Kidney (tissue), 14 donors: Measurements from ENCODE around the gene DYNC1H1. TPM values are rescaled to one million over a fixed set of nuclear protein-coding genes. Genes with fewer than 3 reads are reported as not detected.

Source experiments
- DNase-seq, 5 donors: peaks; one replicate each; pipeline ENCODE4 v3.0.0-alpha.2; 2013 to 2020
- FAIRE-seq: peaks from 2 replicates; lab custom pipeline; 2012; peaks lifted over from hg19 to GRCh38; lab: Jason Lieb, UNC
- H3K27ac ChIP-seq, 2 donors: one replicate each; pipeline ENCODE4 v1.7.0; 2013; ENCODE audit warnings: low read depth in 2 of 2, low read length in 2 of 2, inconsistent platforms in 1 of 2
- H3K27me3 ChIP-seq: one replicate; pipeline ENCODE4 v1.7.1; 2013; ENCODE audit warnings: low read length, inconsistent platforms; ENCODE audit not compliant: control insufficient read depth, insufficient read depth
- H3K36me3 ChIP-seq, 3 donors: one replicate each; pipeline versions ENCODE4 v1.7.0 to v1.7.1; 2013; ENCODE audit warnings: low read length in 3 of 3, control low read depth in 1 of 3, inconsistent platforms in 1 of 3; ENCODE audit not compliant: insufficient read depth in 3 of 3, control insufficient read depth in 2 of 3
- H3K4me1 ChIP-seq, 3 donors: one replicate each; pipeline versions ENCODE4 v1.7.0 to v1.7.1; 2013; ENCODE audit warnings: low read length in 3 of 3, inconsistent platforms in 1 of 3, low read depth in 1 of 3; ENCODE audit not compliant: control insufficient read depth in 2 of 3, insufficient read depth in 2 of 3
- H3K4me3 ChIP-seq, 3 donors: one replicate each; pipeline versions ENCODE4 v1.7.0 to v1.8.1; 2013; ENCODE audit warnings: low read length in 3 of 3, control low read depth in 1 of 3, inconsistent platforms in 1 of 3
- H3K9ac ChIP-seq, 3 donors: one replicate each; pipeline versions ENCODE4 v1.7.0 to v1.7.1; 2013; ENCODE audit warnings: low read length in 3 of 3, control low read depth in 1 of 3, inconsistent platforms in 1 of 3
- H3K9me3 ChIP-seq, 3 donors: one replicate each; pipeline versions ENCODE4 v1.7.0 to v1.7.1; 2013; ENCODE audit warnings: low read length in 3 of 3, control low read depth in 1 of 3, inconsistent platforms in 1 of 3; ENCODE audit not compliant: control insufficient read depth in 2 of 3, insufficient read depth in 1 of 3
- intact Hi-C: fragments of 100-400 bp; cut with DNase I; formaldehyde crosslinking; loops from one replicate; pipeline ENCODE4 v1.11.1; 2022
- polyA plus RNA-seq: library from polyadenylated mRNA; stranded (reverse); fragments of 350-450 nt; fragmentation: Illumina TruSeq; extraction: RNeasy Lipid Tissue Mini Kit (QIAGEN cat#74804); gene quantifications from one replicate; pipeline ENCODE4 v1.2.3, GENCODE V29; 2014; ENCODE audit warnings: low read depth, low replicate concordance; ENCODE audit not compliant: insufficient read depth
- total RNA-seq: library from RNA; stranded (reverse); fragmentation: NEBNext Ultra II Directional; extraction: Animal tissue kit (Norgen Biotek cat#: 25700); gene quantifications from one replicate; pipeline ENCODE4 v1.2.1, GENCODE V29; 2021
- TF ChIP-seq, protein P1 (sequence below): IDR thresholded peaks from 3 replicates; pipeline ENCODE4 v1.5.1; 2012; ENCODE audit warnings: mild to moderate bottlenecking, moderate library complexity, borderline replicate concordance; ENCODE audit not compliant: insufficient read depth; ENCODE audit errors: extremely low read depth
- donor health status: control.
- donor health status: control.
- donor health status: control.
- donor health status: control.
- donor health status: control.
- donor health status: DM: yes; HTN: yes; CAD: no.
- donor health status: Normal renal cell carcinoma (clear cell type).

Gene DYNC1H1
- total and polyA plus RNA-seq, 2 donors from 2014 or later = 132 to 390 TPM

DNA sequence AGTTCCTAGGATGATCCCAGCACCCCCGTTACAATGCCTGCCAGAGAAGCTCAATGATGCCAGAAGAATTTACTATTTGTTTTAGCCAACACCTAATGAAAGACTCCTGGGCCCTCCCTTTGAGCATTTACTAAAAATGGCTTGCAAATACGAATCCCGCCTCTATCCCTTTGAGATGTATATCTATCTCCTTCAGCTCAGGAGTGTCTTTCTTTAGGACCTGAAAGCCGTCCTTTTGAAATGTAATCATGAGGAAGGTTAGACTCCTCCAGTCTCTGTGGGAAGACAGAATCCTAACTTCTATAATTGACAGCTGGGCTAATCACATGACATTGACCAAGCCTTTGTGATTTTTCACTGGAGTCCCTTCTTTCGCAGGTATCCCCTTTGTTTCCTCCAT, 19.2 kb upstream of the DYNC1H1 start:
- no peak for FAIRE-seq
- TF ChIP-seq, protein P1, sequence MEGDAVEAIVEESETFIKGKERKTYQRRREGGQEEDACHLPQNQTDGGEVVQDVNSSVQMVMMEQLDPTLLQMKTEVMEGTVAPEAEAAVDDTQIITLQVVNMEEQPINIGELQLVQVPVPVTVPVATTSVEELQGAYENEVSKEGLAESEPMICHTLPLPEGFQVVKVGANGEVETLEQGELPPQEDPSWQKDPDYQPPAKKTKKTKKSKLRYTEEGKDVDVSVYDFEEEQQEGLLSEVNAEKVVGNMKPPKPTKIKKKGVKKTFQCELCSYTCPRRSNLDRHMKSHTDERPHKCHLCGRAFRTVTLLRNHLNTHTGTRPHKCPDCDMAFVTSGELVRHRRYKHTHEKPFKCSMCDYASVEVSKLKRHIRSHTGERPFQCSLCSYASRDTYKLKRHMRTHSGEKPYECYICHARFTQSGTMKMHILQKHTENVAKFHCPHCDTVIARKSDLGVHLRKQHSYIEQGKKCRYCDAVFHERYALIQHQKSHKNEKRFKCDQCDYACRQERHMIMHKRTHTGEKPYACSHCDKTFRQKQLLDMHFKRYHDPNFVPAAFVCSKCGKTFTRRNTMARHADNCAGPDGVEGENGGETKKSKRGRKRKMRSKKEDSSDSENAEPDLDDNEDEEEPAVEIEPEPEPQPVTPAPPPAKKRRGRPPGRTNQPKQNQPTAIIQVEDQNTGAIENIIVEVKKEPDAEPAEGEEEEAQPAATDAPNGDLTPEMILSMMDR = no peak

DNA sequence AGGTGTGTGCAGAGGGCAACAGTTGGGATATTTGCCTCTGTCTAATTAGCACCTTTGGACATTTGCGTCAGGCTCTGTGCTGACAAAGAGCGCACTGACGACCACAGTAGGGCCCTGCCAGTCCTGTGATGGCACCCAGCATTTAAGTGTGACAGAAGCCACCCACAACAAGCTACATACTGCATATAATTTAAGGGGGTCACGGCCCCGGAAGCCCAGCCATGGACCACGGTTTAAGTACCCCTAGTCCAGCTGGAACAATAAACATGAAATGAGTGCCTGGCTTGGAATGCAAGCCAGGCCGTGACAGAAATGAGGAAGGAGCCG, 16.8 kb upstream of the DYNC1H1 start:
- TF ChIP-seq, protein P1 = no peak
- Histone ChIP-seq H3K4me3 (peak overlapping the region; percentile 84 to 100 (median 97)), H3K4me1 (peaks cover 0 to 11% (median 0%) of the 10 kb centered on the region in 3 donors), H3K9me3 (no peaks in the 10 kb centered on the region), H3K27ac (peak overlapping the region; percentile 99), H3K36me3 (no peaks in the 10 kb centered on the region), H3K27me3 (no peaks in the 10 kb centered on the region), H3K9ac (peak overlapping the region; percentile 87 to 100 (median 91))
- DNase-seq = no peak
- intact Hi-C loops = no loop called here
- no peak for FAIRE-seq

More for the DNA sequence above, 19.2 kb upstream of the DYNC1H1 start:
- no peak overlapping the region for H3K27ac ChIP-seq
- no peak overlapping the region for H3K4me3 ChIP-seq
- H3K4me1 ChIP-seq = peaks cover 0 to 11% (median 0%) of the 10 kb centered on the region in 3 donors
- H3K9ac ChIP-seq = no peak overlapping the region
- H3K9me3 ChIP-seq = no peaks in the 10 kb centered on the region
- intact Hi-C loops = no loop called here
- H3K27me3 ChIP-seq = no peaks in the 10 kb centered on the region
- H3K36me3 ChIP-seq = no peaks in the 10 kb centered on the region
- DNase-seq = no peak

DNA sequence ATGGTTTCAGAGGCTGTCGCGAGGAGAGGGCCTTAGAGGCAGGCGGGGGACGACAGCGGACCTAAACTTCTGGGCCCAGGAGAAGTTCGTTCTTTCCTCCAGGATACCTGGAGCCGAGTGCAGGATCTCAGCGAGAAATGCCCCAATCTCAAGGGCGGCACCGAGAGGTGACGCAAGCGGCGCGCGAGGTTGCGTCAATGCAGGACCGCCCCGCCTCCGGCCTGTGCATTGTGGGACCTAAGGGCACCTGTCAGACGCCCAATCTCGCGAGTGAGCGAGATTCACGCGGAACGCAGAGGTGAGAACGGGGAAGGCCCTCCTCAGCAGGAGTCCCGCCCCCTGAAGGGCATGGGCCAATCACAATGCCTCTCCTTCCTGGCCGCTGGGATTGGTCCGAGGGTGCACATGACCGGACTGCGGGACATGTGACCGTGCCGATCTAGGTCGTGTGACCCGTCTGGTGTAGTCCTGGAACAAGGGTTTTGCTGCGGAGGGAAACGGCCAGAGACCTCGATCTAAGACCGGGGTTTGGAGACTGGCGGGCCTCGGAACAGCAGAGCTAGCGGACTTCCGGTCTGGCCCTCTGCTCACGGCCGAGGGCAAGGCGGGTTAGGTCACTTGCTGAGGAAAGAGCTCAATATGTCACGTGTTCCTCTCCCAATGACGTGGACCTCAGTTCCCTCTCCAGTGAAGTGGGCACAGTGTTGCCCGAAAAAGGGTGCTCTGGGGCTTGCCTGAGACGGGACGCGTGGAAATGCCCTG, 16.3 kb upstream of the DYNC1H1 start:
- peak; percentile 96 for FAIRE-seq
- Histone ChIP-seq H3K9ac (peak overlapping the region; percentile 90 to 100 (median 96)), H3K27ac (peak overlapping the region; percentile 99), H3K4me1 (peaks cover 0 to 11% (median 0%) of the 10 kb centered on the region in 3 donors), H3K4me3 (peak overlapping the region; percentile 95 to 100 (median 97)), H3K27me3 (no peaks in the 10 kb centered on the region), H3K36me3 (no peaks in the 10 kb centered on the region), H3K9me3 (no peaks in the 10 kb centered on the region)
- TF ChIP-seq, protein P1 = no peak
- peak; percentile 100 for DNase-seq
- intact Hi-C loops = no loop called here
